ENCODE measurements around the gene OBSL1.

GRCh38 chr2:219619235-219619634 is 47.9 kb upstream of the OBSL1 start:
- no peak for TF ChIP-seq JUND (IDR thresholded peaks at IDR 0.05)
- no peak for TF ChIP-seq CTCF (IDR thresholded peaks at IDR 0.05; ENCODE audit: low read depth, low read length, missing input control)
- TF ChIP-seq SP1 (IDR thresholded peaks at IDR 0.05), result no peak
- no peak for TF ChIP-seq RXRA (IDR thresholded peaks at IDR 0.05)
- TF ChIP-seq REST (IDR thresholded peaks at IDR 0.05), result no peak
- TF ChIP-seq ATF3 (IDR thresholded peaks at IDR 0.05), result no peak
- TF ChIP-seq GABPA (IDR thresholded peaks at IDR 0.05 in 1 of 2, conservative IDR thresholded peaks at IDR 0.05 in 1 of 2), result no peak
- no peak for TF ChIP-seq MAX (IDR thresholded peaks at IDR 0.05)
- TF ChIP-seq RAD21 (IDR thresholded peaks at IDR 0.05), result no peak
- TF ChIP-seq YY1 (IDR thresholded peaks at IDR 0.05), result no peak
- no peak for TF ChIP-seq NR2F2 (IDR thresholded peaks at IDR 0.05)

All from liver (tissue), 3 donors.